ENCODE data around the gene MUC3A. TPM values are rescaled to one million over a fixed set of nuclear protein-coding genes. Genes with fewer than 3 reads are reported as not detected.

Gene MUC3A
- total and polyA plus RNA-seq, 4 donors, result 0.17 to 2.5 (median 1.1) TPM

DNA sequence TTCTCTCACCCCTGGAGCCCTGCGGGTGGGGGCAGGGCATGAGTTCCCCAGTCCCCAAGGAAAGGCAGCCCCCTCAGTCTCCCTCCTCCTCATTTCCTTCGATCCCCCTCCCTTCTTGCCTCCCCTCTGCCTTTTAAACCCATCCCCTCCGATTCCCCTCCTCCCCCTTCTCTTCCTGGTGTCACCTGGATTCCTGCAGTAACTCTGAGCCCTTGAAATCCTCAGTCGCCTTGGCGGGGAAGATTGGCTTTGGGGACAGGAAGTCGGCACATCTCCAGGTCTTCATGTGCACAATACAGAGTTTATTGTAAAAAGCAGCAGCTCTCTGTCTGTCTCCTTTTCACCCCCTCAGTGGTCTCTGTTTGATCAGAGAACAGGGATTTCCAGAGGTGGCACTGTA lies 18.7 kb downstream of the MUC3A start:
- WGBS (ENCODE audit: insufficient coverage), result 3% methylated on average over 2 of the region's 6 CpGs
- peak in 1 of 6 donors; percentile 33 for DNase-seq (ENCODE audit: low read depth in 4 of 6, low spot score in 6 of 6)
- peaks cover 2% of the 10 kb centered on the region for H3K36me3 ChIP-seq (ENCODE audit: control insufficient read depth, insufficient read depth, low read length)
- H3K4me3 ChIP-seq (ENCODE audit: low read depth, low read length), result no peak overlapping the region
- no peak overlapping the region for H3K27ac ChIP-seq (ENCODE audit: low read depth, low read length)
- H3K4me1 ChIP-seq (ENCODE audit: control insufficient read depth, insufficient read depth, low read length), result peaks cover 20% of the 10 kb centered on the region
- no peaks in the 10 kb centered on the region for H3K9me3 ChIP-seq (ENCODE audit: control insufficient read depth, insufficient read depth, low read length)
- H3K27me3 ChIP-seq (ENCODE audit: control insufficient read depth, insufficient read depth, low read length), result peaks cover 60% of the 10 kb centered on the region

DNA sequence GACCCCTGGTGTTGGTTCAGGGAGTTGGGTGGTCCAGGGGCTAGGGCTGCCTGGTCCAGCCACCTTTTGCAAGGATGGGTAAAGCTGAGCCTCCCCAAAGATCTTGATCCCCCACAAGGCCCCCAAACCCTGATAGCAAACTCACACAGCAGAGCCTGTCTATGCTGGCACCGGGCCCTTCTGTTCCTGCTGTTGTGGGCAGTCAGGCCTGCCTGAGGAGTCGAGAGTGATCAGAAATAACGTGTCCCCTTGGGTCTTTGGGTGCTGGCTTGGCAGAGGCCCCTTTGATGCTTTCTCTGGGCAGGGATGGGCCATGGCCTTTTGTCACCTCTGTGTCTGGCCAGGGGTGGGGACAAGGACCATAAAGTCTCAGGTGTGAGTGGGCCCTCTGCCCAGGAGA lies 19.3 kb downstream of the MUC3A start:
- WGBS (ENCODE audit: insufficient coverage), result 26% methylated on average over 3 of the region's 3 CpGs
- no peaks in the 10 kb centered on the region for H3K9me3 ChIP-seq (ENCODE audit: control insufficient read depth, insufficient read depth, low read length)
- no peak overlapping the region for H3K4me3 ChIP-seq (ENCODE audit: low read depth, low read length)
- no peak for DNase-seq (ENCODE audit: low read depth in 4 of 6, low spot score in 6 of 6)
- H3K4me1 ChIP-seq (ENCODE audit: control insufficient read depth, insufficient read depth, low read length), result peaks cover 20% of the 10 kb centered on the region
- peaks cover 57% of the 10 kb centered on the region for H3K27me3 ChIP-seq (ENCODE audit: control insufficient read depth, insufficient read depth, low read length)
- no peak overlapping the region for H3K27ac ChIP-seq (ENCODE audit: low read depth, low read length)
- peaks cover 2% of the 10 kb centered on the region for H3K36me3 ChIP-seq (ENCODE audit: control insufficient read depth, insufficient read depth, low read length)

DNA sequence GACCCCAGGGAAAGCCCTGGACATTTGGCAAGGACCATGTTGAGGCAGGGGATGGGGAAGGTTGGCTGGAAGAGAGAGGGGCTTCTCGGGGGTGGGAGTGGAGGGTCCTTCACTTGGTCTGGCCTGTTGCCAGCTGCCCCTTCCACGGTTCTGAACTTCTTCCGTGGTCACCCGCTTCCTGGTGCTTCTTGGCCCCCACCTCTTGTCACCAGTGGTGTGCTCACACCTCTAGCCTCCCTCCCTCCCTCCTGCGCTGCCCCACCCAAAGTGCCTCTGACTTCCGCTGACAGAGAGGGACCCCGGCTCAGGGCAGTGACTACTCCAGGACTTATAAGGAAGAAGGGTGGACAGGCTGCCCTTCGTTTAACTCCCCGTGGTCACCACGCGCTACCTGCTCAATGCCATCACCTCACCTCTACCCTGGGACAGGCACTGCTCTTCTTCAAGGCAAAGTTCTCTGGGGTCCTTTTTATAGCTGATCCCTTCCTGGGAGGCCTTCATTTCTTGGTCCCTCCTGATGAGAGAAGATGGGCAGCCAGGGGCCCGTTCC lies 19.8 kb downstream of the MUC3A start, which contains the start of gene MUC12:
MUC12 (plus strand) TSS at position 500 of the 550 bp plus-strand sequence. CDS start 58 bp downstream, outside the sequence.
- 46% methylated on average over 10 of the region's 12 CpGs for WGBS (ENCODE audit: insufficient coverage)
- no peak for DNase-seq (ENCODE audit: low read depth in 4 of 6, low spot score in 6 of 6)
- Histone ChIP-seq H3K4me3 (ENCODE audit: low read depth, low read length) (no peak within 1 kb of the TSS), H3K9me3 (ENCODE audit: control insufficient read depth, insufficient read depth, low read length) (no peaks in the 10 kb centered on the region), H3K27me3 (ENCODE audit: control insufficient read depth, insufficient read depth, low read length) (peaks cover 53% of the 10 kb centered on the region), H3K27ac (ENCODE audit: low read depth, low read length) (no peak within 1 kb of the TSS), H3K4me1 (ENCODE audit: control insufficient read depth, insufficient read depth, low read length) (peaks cover 20% of the 10 kb centered on the region), H3K36me3 (ENCODE audit: control insufficient read depth, insufficient read depth, low read length) (peaks cover 2% of the 10 kb centered on the region)

DNA sequence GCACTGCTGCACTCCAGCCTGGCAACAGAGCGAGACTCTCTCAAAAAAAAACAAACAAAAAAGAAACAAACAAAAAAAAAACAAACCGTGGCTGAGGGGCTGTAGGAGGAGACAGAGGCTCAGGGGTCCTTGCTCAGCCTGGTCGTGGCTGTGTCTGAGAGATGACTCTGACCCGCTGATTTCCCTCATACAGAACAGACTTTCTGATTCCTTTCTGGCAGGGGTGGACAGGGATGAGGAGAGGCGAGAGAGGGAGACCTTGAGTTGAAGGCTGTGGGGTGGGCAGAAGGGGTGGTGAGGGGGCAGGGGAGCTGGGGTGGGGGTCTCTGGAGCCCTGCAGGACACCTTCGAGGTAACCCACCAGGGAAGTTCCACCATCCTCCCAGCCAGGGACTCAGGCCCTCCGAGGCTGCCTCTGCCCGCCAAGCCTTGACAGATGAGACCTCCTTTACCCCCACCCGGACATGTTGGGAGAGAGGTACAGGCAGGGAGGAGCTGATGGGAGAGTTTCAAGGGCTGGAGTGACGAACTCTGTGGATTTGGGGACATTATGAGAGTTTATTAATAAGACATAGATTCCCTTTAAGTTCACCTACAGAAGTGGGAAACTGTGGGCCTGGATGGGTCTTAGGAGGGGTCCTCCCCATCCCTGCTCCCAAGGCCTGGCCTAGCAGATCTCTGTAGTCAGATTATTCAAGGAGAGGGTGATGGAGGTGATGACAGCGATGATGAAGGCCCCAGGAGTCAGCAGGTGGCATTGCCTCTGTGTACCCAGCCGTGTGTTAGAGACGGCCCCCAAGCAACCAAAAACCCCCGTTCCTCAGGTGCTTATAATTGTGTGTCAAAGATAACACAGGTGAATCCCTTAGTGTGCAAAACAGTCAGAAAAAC lies 22.0 kb downstream of the MUC3A start:
- Histone ChIP-seq H3K27me3 (ENCODE audit: control insufficient read depth, insufficient read depth, low read length) (peaks cover 32% of the 10 kb centered on the region), H3K4me3 (ENCODE audit: low read depth, low read length) (no peak overlapping the region), H3K27ac (ENCODE audit: low read depth, low read length) (no peak overlapping the region), H3K9me3 (ENCODE audit: control insufficient read depth, insufficient read depth, low read length) (no peaks in the 10 kb centered on the region), H3K4me1 (ENCODE audit: control insufficient read depth, insufficient read depth, low read length) (peaks cover 6% of the 10 kb centered on the region), H3K36me3 (ENCODE audit: control insufficient read depth, insufficient read depth, low read length) (no peaks in the 10 kb centered on the region)
- 58% methylated on average over 9 of the region's 14 CpGs for WGBS (ENCODE audit: insufficient coverage)
- no peak for DNase-seq (ENCODE audit: low read depth in 4 of 6, low spot score in 6 of 6)

DNA sequence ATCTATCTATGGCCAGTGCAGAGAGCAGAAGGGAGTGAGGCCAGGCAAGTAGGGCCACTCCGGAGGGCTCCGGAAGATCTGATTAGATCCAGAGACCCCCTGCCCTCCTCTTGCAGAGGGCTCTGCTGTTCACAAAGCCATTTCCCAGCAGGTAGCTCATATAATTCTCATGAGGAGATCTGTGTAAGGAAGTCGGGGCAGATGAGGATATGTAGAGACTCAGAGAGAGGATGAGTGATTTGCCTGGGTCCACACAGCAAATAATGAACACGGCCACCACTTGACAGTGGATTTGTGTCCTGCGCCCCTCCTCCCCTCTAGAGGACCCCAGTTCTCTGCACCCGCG lies 22.6 kb downstream of the MUC3A start:
- Histone ChIP-seq H3K4me3 (ENCODE audit: low read depth, low read length) (no peak overlapping the region), H3K36me3 (ENCODE audit: control insufficient read depth, insufficient read depth, low read length) (no peaks in the 10 kb centered on the region), H3K9me3 (ENCODE audit: control insufficient read depth, insufficient read depth, low read length) (no peaks in the 10 kb centered on the region), H3K4me1 (ENCODE audit: control insufficient read depth, insufficient read depth, low read length) (peaks cover under 1% of the 10 kb centered on the region), H3K27me3 (ENCODE audit: control insufficient read depth, insufficient read depth, low read length) (peaks cover 26% of the 10 kb centered on the region), H3K27ac (ENCODE audit: low read depth, low read length) (no peak overlapping the region)
- no peak for DNase-seq (ENCODE audit: low read depth in 4 of 6, low spot score in 6 of 6)
- 48% methylated on average over 5 of the region's 7 CpGs for WGBS (ENCODE audit: insufficient coverage)

DNA sequence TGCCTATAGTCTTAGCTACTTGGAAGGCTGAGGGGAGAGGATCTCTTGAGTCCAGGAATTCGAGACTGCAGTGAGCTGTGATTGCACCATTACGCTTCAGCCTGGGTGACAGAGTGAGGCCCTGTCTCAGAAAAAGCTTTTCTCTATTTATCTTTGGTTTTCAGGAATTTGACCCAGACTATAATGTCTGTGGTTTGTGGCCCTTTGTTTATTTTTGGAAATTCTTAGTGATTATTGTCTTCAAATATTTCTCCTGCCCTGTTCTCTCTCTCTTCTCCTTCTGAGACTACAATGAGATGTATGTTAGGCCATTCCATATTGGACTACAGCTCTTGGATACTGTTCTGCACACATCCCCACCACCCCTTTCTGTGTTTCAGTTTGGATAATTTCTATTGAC lies 24.7 kb downstream of the MUC3A start:
- Histone ChIP-seq H3K9me3 (ENCODE audit: control insufficient read depth, insufficient read depth, low read length) (no peaks in the 10 kb centered on the region), H3K27me3 (ENCODE audit: control insufficient read depth, insufficient read depth, low read length) (peaks cover 7% of the 10 kb centered on the region), H3K4me1 (ENCODE audit: control insufficient read depth, insufficient read depth, low read length) (no peaks in the 10 kb centered on the region), H3K36me3 (ENCODE audit: control insufficient read depth, insufficient read depth, low read length) (no peaks in the 10 kb centered on the region), H3K4me3 (ENCODE audit: low read depth, low read length) (no peak overlapping the region), H3K27ac (ENCODE audit: low read depth, low read length) (no peak overlapping the region)
- DNase-seq (ENCODE audit: low read depth in 4 of 6, low spot score in 6 of 6), result no peak
- 57% methylated on average over 1 of the region's 2 CpGs for WGBS (ENCODE audit: insufficient coverage)

DNA sequence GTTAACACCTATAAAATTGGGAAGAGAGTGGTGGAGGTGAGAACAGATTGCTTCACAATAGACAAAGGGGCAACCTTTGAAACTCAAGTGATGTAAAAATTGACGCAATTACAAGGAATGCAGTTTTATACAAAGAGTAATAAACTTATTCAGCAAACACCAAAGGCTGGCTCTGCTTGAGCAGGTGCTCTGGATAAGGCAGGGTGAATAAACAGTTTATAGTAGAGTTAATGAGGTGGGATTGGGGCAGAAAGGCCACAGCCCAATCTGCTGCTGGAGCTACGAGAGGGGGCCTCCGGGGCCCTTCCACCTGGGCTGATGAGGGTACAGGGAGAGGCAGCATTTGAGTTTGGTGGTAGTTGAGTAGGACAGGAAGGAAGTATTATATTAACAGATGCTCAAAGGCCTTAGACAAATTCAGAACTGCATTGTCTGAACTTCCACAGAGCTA lies 26.1 kb downstream of the MUC3A start:
- Histone ChIP-seq H3K27me3 (ENCODE audit: control insufficient read depth, insufficient read depth, low read length) (no peaks in the 10 kb centered on the region), H3K4me3 (ENCODE audit: low read depth, low read length) (no peak overlapping the region), H3K4me1 (ENCODE audit: control insufficient read depth, insufficient read depth, low read length) (no peaks in the 10 kb centered on the region), H3K36me3 (ENCODE audit: control insufficient read depth, insufficient read depth, low read length) (no peaks in the 10 kb centered on the region), H3K9me3 (ENCODE audit: control insufficient read depth, insufficient read depth, low read length) (no peaks in the 10 kb centered on the region), H3K27ac (ENCODE audit: low read depth, low read length) (no peak overlapping the region)
- DNase-seq (ENCODE audit: low read depth in 4 of 6, low spot score in 6 of 6), result no peak
- WGBS (ENCODE audit: insufficient coverage), result 54% methylated on average over 2 of the region's 3 CpGs

DNA sequence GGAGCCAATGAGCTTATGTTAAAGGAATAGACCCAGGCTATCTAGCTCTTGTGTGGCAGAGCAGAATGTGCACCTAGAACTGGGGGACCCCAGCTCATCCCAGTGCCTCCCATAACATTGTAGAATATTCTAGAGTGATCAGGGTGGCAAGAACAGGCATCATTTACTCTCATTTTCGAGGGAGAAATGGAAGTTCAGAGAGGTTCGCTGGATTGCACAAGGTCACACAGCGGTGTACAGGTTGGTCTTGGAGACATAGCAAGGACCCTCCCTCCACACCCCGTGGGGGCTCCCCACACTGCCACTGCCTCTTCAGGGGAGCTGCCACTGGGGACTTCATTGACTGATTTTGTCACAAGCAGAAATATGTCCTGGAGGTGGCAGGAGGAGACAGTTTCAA lies 29.0 kb downstream of the MUC3A start:
- DNase-seq (ENCODE audit: low read depth in 4 of 6, low spot score in 6 of 6), result no peak
- no peaks in the 10 kb centered on the region for H3K9me3 ChIP-seq (ENCODE audit: control insufficient read depth, insufficient read depth, low read length)
- no peak overlapping the region for H3K4me3 ChIP-seq (ENCODE audit: low read depth, low read length)
- H3K4me1 ChIP-seq (ENCODE audit: control insufficient read depth, insufficient read depth, low read length), result no peaks in the 10 kb centered on the region
- WGBS (ENCODE audit: insufficient coverage), result 100% methylated on average over 2 of the region's 4 CpGs
- no peak overlapping the region for H3K27ac ChIP-seq (ENCODE audit: low read depth, low read length)
- H3K27me3 ChIP-seq (ENCODE audit: control insufficient read depth, insufficient read depth, low read length), result no peaks in the 10 kb centered on the region
- no peaks in the 10 kb centered on the region for H3K36me3 ChIP-seq (ENCODE audit: control insufficient read depth, insufficient read depth, low read length)

DNA sequence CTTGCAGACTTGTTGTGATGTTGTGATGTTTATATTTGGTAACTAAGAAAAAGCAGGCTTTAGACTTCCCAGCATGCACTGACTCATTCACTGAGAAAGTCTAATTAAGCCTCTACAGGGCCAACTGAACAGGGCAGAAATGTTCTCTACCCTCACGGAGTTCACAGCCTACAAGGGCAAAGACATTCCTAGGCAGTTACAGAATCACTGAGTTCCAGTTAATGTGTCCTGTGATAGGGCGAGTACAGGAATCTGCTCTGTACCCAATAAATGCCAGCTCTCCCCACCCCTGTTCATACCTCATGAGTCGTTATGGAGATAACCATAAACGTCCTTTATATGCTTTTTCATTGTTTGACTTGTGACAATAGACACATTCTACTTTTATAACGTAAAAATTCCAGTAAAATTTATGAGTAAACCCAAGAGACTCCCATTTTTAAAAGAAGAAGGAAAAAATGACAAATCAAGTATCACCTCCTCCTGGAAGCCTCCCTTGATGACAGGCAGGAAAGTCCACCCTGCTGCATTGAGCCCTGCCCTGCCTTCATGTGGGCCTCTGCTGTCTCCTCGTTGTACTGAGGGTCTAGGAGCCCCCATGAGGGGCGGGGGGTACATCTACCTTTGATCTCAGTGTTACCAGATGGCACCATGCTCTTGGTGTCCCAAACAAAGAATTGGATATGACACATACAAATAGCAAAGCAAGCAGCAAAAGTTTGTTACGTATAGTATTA lies 34.3 kb downstream of the MUC3A start:
- Histone ChIP-seq H3K4me3 (ENCODE audit: low read depth, low read length) (no peak overlapping the region), H3K9me3 (ENCODE audit: control insufficient read depth, insufficient read depth, low read length) (no peaks in the 10 kb centered on the region), H3K36me3 (ENCODE audit: control insufficient read depth, insufficient read depth, low read length) (no peaks in the 10 kb centered on the region), H3K4me1 (ENCODE audit: control insufficient read depth, insufficient read depth, low read length) (no peaks in the 10 kb centered on the region), H3K27ac (ENCODE audit: low read depth, low read length) (no peak overlapping the region), H3K27me3 (ENCODE audit: control insufficient read depth, insufficient read depth, low read length) (no peaks in the 10 kb centered on the region)
- 63% methylated on average over 4 of the region's 8 CpGs for WGBS (ENCODE audit: insufficient coverage)
- no peak for DNase-seq (ENCODE audit: low read depth in 4 of 6, low spot score in 6 of 6)

Data from spinal cord (tissue), 10 donors.